Renal pelvis (tissue), 4 donors: ENCODE data around the gene NUP160. TPM values are rescaled to one million over a fixed set of nuclear protein-coding genes. Genes with fewer than 3 reads are reported as not detected.
"Not testable (repeated sequence)": the region's sequence is repeated elsewhere in the genome, so short reads cannot be mapped to it uniquely, and the experiment has no call there.

Experiments
- DNase-seq: peaks from one replicate; pipeline ENCODE4 v3.0.0-alpha.2; 2013
- polyA plus RNA-seq, 3 donors: library from polyadenylated mRNA; unstranded; fragments of 120-200 nt; gene quantifications; one replicate each; pipeline ENCODE4 v1.2.1, GENCODE V29; 2013; ENCODE audit not compliant: insufficient read length in 3 of 3

NUP160 gene
- polyA plus RNA-seq, 3 donors: 59.3 to 74.5 (median 70.0) TPM

GRCh38 chr11:47737817-47738216 lies 110.3 kb downstream of the NUP160 start:
- not testable (repeated sequence) for DNase-seq

GRCh38 chr11:47732271-47732670 lies 115.9 kb downstream of the NUP160 start:
- DNase-seq: no peak

GRCh38 chr11:47731475-47731874 lies 116.7 kb downstream of the NUP160 start:
- no peak for DNase-seq

Other genes starting within 250 kb of the NUP160 start
- 100 to 1,000 TPM; 122 to 130 (median 128) TPM for gene MTCH2, start 205.8 kb downstream of the NUP160 start, polyA plus RNA-seq
- 10 to 100 TPM in 2 of 3 donors, 1 to 10 TPM in 1; 6.1 to 16.2 (median 13.1) TPM for gene AGBL2, start 133.0 kb downstream of the NUP160 start, polyA plus RNA-seq
- 100 to 1,000 TPM in 2 of 3 donors, 10 to 100 TPM in 1; 86.8 to 205 (median 181) TPM for gene FNBP4, start 81.0 kb downstream of the NUP160 start, polyA plus RNA-seq
- 10 to 100 TPM; 22.4 to 28.3 (median 23.8) TPM for gene PTPRJ, start 132.2 kb upstream of the NUP160 start, polyA plus RNA-seq